ENCODE data around the gene ZNF324. TPM values are rescaled to one million over a fixed set of nuclear protein-coding genes. Genes with fewer than 3 reads are reported as not detected.

The ZNF324 gene
- polyA plus RNA-seq, 1 donor (not counting 4 experiments of a cell fraction or from before 2014, with no cell fraction given) = 5.0 TPM

DNA sequence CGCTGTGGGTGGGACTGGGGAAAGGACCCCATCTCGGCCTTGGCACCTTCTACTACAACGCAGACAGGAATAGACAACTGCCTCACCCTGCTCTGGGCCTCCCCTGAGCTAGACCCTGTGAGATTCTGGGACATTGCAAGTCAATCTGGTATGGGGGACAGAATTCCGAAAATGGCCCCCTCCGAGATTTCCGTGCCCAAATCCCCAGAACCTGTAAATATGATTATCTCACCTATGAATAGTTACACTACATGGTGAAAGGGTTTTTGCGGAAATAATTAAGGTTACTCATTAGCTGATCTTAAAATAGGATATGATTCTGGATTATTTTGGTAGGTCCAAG lies 53.3 kb downstream of the ZNF324 start:
- peaks cover 5 to 12% of the 10 kb centered on the region in 2 experiments for H3K36me3 ChIP-seq (ENCODE audit: control insufficient read depth in 2 of 2, extremely low read depth in 1 of 2, insufficient read depth in 2 of 2, low read length in 2 of 2)
- no peak for DNase-seq (ENCODE audit: low read depth, low spot score)
- TF ChIP-seq, protein P1, sequence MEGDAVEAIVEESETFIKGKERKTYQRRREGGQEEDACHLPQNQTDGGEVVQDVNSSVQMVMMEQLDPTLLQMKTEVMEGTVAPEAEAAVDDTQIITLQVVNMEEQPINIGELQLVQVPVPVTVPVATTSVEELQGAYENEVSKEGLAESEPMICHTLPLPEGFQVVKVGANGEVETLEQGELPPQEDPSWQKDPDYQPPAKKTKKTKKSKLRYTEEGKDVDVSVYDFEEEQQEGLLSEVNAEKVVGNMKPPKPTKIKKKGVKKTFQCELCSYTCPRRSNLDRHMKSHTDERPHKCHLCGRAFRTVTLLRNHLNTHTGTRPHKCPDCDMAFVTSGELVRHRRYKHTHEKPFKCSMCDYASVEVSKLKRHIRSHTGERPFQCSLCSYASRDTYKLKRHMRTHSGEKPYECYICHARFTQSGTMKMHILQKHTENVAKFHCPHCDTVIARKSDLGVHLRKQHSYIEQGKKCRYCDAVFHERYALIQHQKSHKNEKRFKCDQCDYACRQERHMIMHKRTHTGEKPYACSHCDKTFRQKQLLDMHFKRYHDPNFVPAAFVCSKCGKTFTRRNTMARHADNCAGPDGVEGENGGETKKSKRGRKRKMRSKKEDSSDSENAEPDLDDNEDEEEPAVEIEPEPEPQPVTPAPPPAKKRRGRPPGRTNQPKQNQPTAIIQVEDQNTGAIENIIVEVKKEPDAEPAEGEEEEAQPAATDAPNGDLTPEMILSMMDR (optimal IDR thresholded peaks at IDR 0.05 in 1 of 3, IDR thresholded peaks at IDR 0.05 in 1 of 3, conservative IDR thresholded peaks at IDR 0.05 in 1 of 3; ENCODE audit: extremely low read depth in 1 of 3, insufficient read depth in 2 of 3, low read length in 3 of 3) = no peak
- no peak for TF ChIP-seq EZH2 (IDR thresholded peaks at IDR 0.05; ENCODE audit: low read length)

DNA sequence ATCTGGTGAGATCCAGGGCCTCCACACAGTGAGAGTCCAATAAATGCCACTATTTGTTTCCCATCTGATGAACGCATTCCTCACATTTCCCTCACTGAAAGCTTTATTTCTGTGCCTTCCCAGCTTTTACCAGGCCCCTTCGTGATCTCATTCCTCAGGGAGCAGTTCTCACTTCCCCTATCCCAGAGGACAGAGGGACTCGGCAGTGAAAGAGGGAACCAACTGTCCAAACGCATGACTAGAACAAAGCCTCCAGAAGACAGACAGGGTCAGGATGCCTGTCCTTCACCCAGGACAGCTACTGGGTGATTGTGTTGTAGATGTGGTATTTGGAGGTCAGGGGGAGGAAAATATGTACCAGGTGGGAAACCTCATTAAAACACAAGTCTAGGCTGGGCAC lies 54.8 kb downstream of the ZNF324 start:
- H2AFZ ChIP-seq (ENCODE audit: control insufficient read depth, low read length) = no peak overlapping the region
- no peak overlapping the region for H3K27ac ChIP-seq (ENCODE audit: control insufficient read depth, insufficient read depth, low read length)

More for the DNA sequence above, 53.3 kb downstream of the ZNF324 start:
- no peak for FAIRE-seq
- H4K20me1 ChIP-seq (ENCODE audit: control insufficient read depth, extremely low read depth, insufficient read depth, low read length) = no peaks in the 10 kb centered on the region
- no peaks in the 10 kb centered on the region for H3K9me3 ChIP-seq (ENCODE audit: control insufficient read depth, low read depth, low read length)
- H3K9ac ChIP-seq (ENCODE audit: control insufficient read depth, extremely low read depth, insufficient read depth, low read length) = peak overlapping the region; percentile 91
- dilution Hi-C loops (cut with MboI; ENCODE audit: extremely low pct_ligation_motif_present, low sequenced_read_pairs) = no loop called here
- peak overlapping the region; percentile 93 for H2AFZ ChIP-seq (ENCODE audit: control insufficient read depth, low read length)
- H3K27me3 ChIP-seq (ENCODE audit: control insufficient read depth, extremely low read depth, insufficient read depth, low read length) = no peaks in the 10 kb centered on the region
- H3K4me2 ChIP-seq (ENCODE audit: control insufficient read depth, extremely low read depth, insufficient read depth, low read depth, low read length) = peak overlapping the region; percentile 92
- no peaks in the 10 kb centered on the region for H3K9me1 ChIP-seq (ENCODE audit: control insufficient read depth, extremely low read depth, insufficient read depth, low read length)
- peaks cover 13% of the 10 kb centered on the region for H3K4me1 ChIP-seq (ENCODE audit: control insufficient read depth, extremely low read depth, insufficient read depth, low read length)
- H3K79me2 ChIP-seq (ENCODE audit: control insufficient read depth, insufficient read depth, low read length) = peaks cover 39% of the 10 kb centered on the region
- peak overlapping the region; percentile 85 for H3K27ac ChIP-seq (ENCODE audit: control insufficient read depth, insufficient read depth, low read length)
- peak overlapping the region; percentile 74 to 87 (median 85) for H3K4me3 ChIP-seq (ENCODE audit: control insufficient read depth in 2 of 3, extremely low read depth in 1 of 3, insufficient read depth in 2 of 3, low read depth in 1 of 3, low read length in 3 of 3)

More for the DNA sequence above, 54.8 kb downstream of the ZNF324 start:
- FAIRE-seq (no peak), DNase-seq (ENCODE audit: low read depth, low spot score) (no peak)
- Histone ChIP-seq H3K4me3 (ENCODE audit: control insufficient read depth in 2 of 3, extremely low read depth in 1 of 3, insufficient read depth in 2 of 3, low read depth in 1 of 3, low read length in 3 of 3) (no peak overlapping the region), H3K36me3 (ENCODE audit: control insufficient read depth in 2 of 2, extremely low read depth in 1 of 2, insufficient read depth in 2 of 2, low read length in 2 of 2) (peaks cover 4 to 5% of the 10 kb centered on the region in 2 experiments), H3K9me1 (ENCODE audit: control insufficient read depth, extremely low read depth, insufficient read depth, low read length) (no peaks in the 10 kb centered on the region), H3K27me3 (ENCODE audit: control insufficient read depth, extremely low read depth, insufficient read depth, low read length) (no peaks in the 10 kb centered on the region), H3K4me2 (ENCODE audit: control insufficient read depth, extremely low read depth, insufficient read depth, low read depth, low read length) (no peak overlapping the region), H3K4me1 (ENCODE audit: control insufficient read depth, extremely low read depth, insufficient read depth, low read length) (peaks cover 13% of the 10 kb centered on the region), H3K9ac (ENCODE audit: control insufficient read depth, extremely low read depth, insufficient read depth, low read length) (no peak overlapping the region), H3K9me3 (ENCODE audit: control insufficient read depth, low read depth, low read length) (no peaks in the 10 kb centered on the region), H3K79me2 (ENCODE audit: control insufficient read depth, insufficient read depth, low read length) (peaks cover 25% of the 10 kb centered on the region), H4K20me1 (ENCODE audit: control insufficient read depth, extremely low read depth, insufficient read depth, low read length) (no peaks in the 10 kb centered on the region)
- TF ChIP-seq, protein P1 (optimal IDR thresholded peaks at IDR 0.05 in 1 of 3, IDR thresholded peaks at IDR 0.05 in 1 of 3, conservative IDR thresholded peaks at IDR 0.05 in 1 of 3; ENCODE audit: extremely low read depth in 1 of 3, insufficient read depth in 2 of 3, low read length in 3 of 3) = no peak
- TF ChIP-seq EZH2 (IDR thresholded peaks at IDR 0.05; ENCODE audit: low read length) = no peak
- dilution Hi-C loops (cut with MboI; ENCODE audit: extremely low pct_ligation_motif_present, low sequenced_read_pairs) = no loop called here
